Measurements from ENCODE around the gene ELOVL5.
"Not testable (repeated sequence)": the region's sequence is repeated elsewhere in the genome, so short reads cannot be mapped to it uniquely, and the experiment has no call there.

The ELOVL5 gene

GRCh38 chr6:53353624-53354023, 4.9 kb upstream of the ELOVL5 start:
- H3K4me1 Mint-ChIP-seq = peaks cover 19% of the 10 kb centered on the region
- H3K27me3 Mint-ChIP-seq = no peaks in the 10 kb centered on the region
- no peak overlapping the region for H3K27ac Mint-ChIP-seq (ENCODE audit: low read depth)
- peaks cover 6% of the 10 kb centered on the region for H3K36me3 Mint-ChIP-seq (ENCODE audit: insufficient read depth)
- no peak overlapping the region for H3K4me3 Mint-ChIP-seq
- ATAC-seq (replicated peaks; ENCODE audit: extremely low read depth, poor library complexity, severe bottlenecking) = no peak
- no peaks in the 10 kb centered on the region for H3K9me3 Mint-ChIP-seq
- DNase-seq (ENCODE audit: low spot score in 2 of 2) = no peak

GRCh38 chr6:53352360-53352759, 3.6 kb upstream of the ELOVL5 start:
- no peaks in the 10 kb centered on the region for H3K9me3 Mint-ChIP-seq
- H3K36me3 Mint-ChIP-seq (ENCODE audit: insufficient read depth) = peaks cover 17% of the 10 kb centered on the region
- H3K27me3 Mint-ChIP-seq = no peaks in the 10 kb centered on the region
- no peak for DNase-seq (ENCODE audit: low spot score in 2 of 2)
- no peak overlapping the region for H3K4me3 Mint-ChIP-seq
- H3K27ac Mint-ChIP-seq (ENCODE audit: low read depth) = no peak overlapping the region
- ATAC-seq (replicated peaks; ENCODE audit: extremely low read depth, poor library complexity, severe bottlenecking) = no peak
- H3K4me1 Mint-ChIP-seq = peaks cover 13% of the 10 kb centered on the region

- Mint-ChIP-seq H3K4me1 (peaks cover 42% of the 10 kb centered on the region), H3K27me3 (no peaks in the 10 kb centered on the region), H3K27ac (ENCODE audit: low read depth) (peak overlapping the region; percentile 97), H3K4me3 (peak overlapping the region; percentile 91), H3K36me3 (ENCODE audit: insufficient read depth) (peaks cover 34% of the 10 kb centered on the region), H3K9me3 (no peaks in the 10 kb centered on the region)
- ATAC-seq (replicated peaks; ENCODE audit: extremely low read depth, poor library complexity, severe bottlenecking) = no peak
- no peak for DNase-seq (ENCODE audit: low spot score in 2 of 2)
Measured at GRCh38 chr6:53349209-53349693, 501 bp upstream of the ELOVL5 start.

- Mint-ChIP-seq H3K4me1 (peaks cover 55% of the 10 kb centered on the region), H3K36me3 (ENCODE audit: insufficient read depth) (peaks cover 37% of the 10 kb centered on the region), H3K9me3 (no peaks in the 10 kb centered on the region), H3K27ac (ENCODE audit: low read depth) (peak overlapping the region; percentile 97), H3K27me3 (no peaks in the 10 kb centered on the region), H3K4me3 (peak overlapping the region; percentile 91)
- ATAC-seq (replicated peaks; ENCODE audit: extremely low read depth, poor library complexity, severe bottlenecking) = peak; percentile 15
- peak in 1 of 2 donors; percentile 38 for DNase-seq (ENCODE audit: low spot score in 2 of 2)
Measured at GRCh38 chr6:53347921-53348370, 804 bp downstream of the ELOVL5 start.

- Mint-ChIP-seq H3K4me1 (peaks cover 60% of the 10 kb centered on the region), H3K4me3 (peak overlapping the region; percentile 91), H3K27ac (ENCODE audit: low read depth) (peak overlapping the region; percentile 97), H3K27me3 (no peaks in the 10 kb centered on the region), H3K9me3 (no peaks in the 10 kb centered on the region), H3K36me3 (ENCODE audit: insufficient read depth) (peaks cover 37% of the 10 kb centered on the region)
- ATAC-seq (replicated peaks; ENCODE audit: extremely low read depth, poor library complexity, severe bottlenecking) (peak; percentile 8), DNase-seq (ENCODE audit: low spot score in 2 of 2) (no peak)
Measured at GRCh38 chr6:53347250-53347920, 1.4 kb downstream of the ELOVL5 start.

GRCh38 chr6:53346049-53346448, 2.7 kb downstream of the ELOVL5 start:
- Mint-ChIP-seq H3K4me3 (peak overlapping the region; percentile 91), H3K4me1 (peaks cover 74% of the 10 kb centered on the region), H3K36me3 (ENCODE audit: insufficient read depth) (peaks cover 37% of the 10 kb centered on the region), H3K27ac (ENCODE audit: low read depth) (peak overlapping the region; percentile 97)
- H3K27me3 Mint-ChIP-seq; DNase-seq (ENCODE audit: low spot score in 2 of 2); H3K9me3 Mint-ChIP-seq; ATAC-seq (replicated peaks; ENCODE audit: extremely low read depth, poor library complexity, severe bottlenecking): not testable (repeated sequence)

GRCh38 chr6:53344969-53345368, 3.8 kb downstream of the ELOVL5 start:
- peaks cover 81% of the 10 kb centered on the region for H3K4me1 Mint-ChIP-seq
- H3K27ac Mint-ChIP-seq (ENCODE audit: low read depth) = peak overlapping the region; percentile 75
- H3K27me3 Mint-ChIP-seq = no peaks in the 10 kb centered on the region
- H3K4me3 Mint-ChIP-seq = peak overlapping the region; percentile 39
- H3K36me3 Mint-ChIP-seq (ENCODE audit: insufficient read depth) = peaks cover 40% of the 10 kb centered on the region
- ATAC-seq (replicated peaks; ENCODE audit: extremely low read depth, poor library complexity, severe bottlenecking) (no peak), DNase-seq (ENCODE audit: low spot score in 2 of 2) (no peak)
- no peaks in the 10 kb centered on the region for H3K9me3 Mint-ChIP-seq

GRCh38 chr6:53343092-53343491, 5.7 kb downstream of the ELOVL5 start:
- H3K27me3 Mint-ChIP-seq = no peaks in the 10 kb centered on the region
- ATAC-seq (replicated peaks; ENCODE audit: extremely low read depth, poor library complexity, severe bottlenecking) (no peak), DNase-seq (ENCODE audit: low spot score in 2 of 2) (no peak)
- peaks cover 89% of the 10 kb centered on the region for H3K4me1 Mint-ChIP-seq
- H3K9me3 Mint-ChIP-seq = no peaks in the 10 kb centered on the region
- peaks cover 32% of the 10 kb centered on the region for H3K36me3 Mint-ChIP-seq (ENCODE audit: insufficient read depth)
- peak overlapping the region; percentile 68 for H3K27ac Mint-ChIP-seq (ENCODE audit: low read depth)
- H3K4me3 Mint-ChIP-seq = peak overlapping the region; percentile 39

- DNase-seq (ENCODE audit: low spot score in 2 of 2) (no peak), ATAC-seq (replicated peaks; ENCODE audit: extremely low read depth, poor library complexity, severe bottlenecking) (no peak)
- Mint-ChIP-seq H3K9me3 (no peaks in the 10 kb centered on the region), H3K27ac (ENCODE audit: low read depth) (no peak overlapping the region), H3K27me3 (no peaks in the 10 kb centered on the region), H3K36me3 (ENCODE audit: insufficient read depth) (peaks cover 30% of the 10 kb centered on the region), H3K4me3 (no peak overlapping the region), H3K4me1 (peaks cover 93% of the 10 kb centered on the region)
Measured at GRCh38 chr6:53342217-53342616, 6.5 kb downstream of the ELOVL5 start.

- Mint-ChIP-seq H3K4me3 (no peak overlapping the region), H3K9me3 (no peaks in the 10 kb centered on the region), H3K27me3 (no peaks in the 10 kb centered on the region), H3K4me1 (peaks cover 91% of the 10 kb centered on the region), H3K27ac (ENCODE audit: low read depth) (no peak overlapping the region), H3K36me3 (ENCODE audit: insufficient read depth) (peaks cover 31% of the 10 kb centered on the region)
- ATAC-seq (replicated peaks; ENCODE audit: extremely low read depth, poor library complexity, severe bottlenecking) = no peak
- no peak for DNase-seq (ENCODE audit: low spot score in 2 of 2)
Measured at GRCh38 chr6:53340536-53340935, 8.2 kb downstream of the ELOVL5 start.

- DNase-seq (ENCODE audit: low spot score in 2 of 2) (no peak), ATAC-seq (replicated peaks; ENCODE audit: extremely low read depth, poor library complexity, severe bottlenecking) (no peak)
- Mint-ChIP-seq H3K4me1 (peaks cover 93% of the 10 kb centered on the region), H3K9me3 (no peaks in the 10 kb centered on the region), H3K27me3 (no peaks in the 10 kb centered on the region), H3K4me3 (no peak overlapping the region), H3K27ac (ENCODE audit: low read depth) (peak overlapping the region; percentile 88), H3K36me3 (ENCODE audit: insufficient read depth) (peaks cover 30% of the 10 kb centered on the region)
Measured at GRCh38 chr6:53339424-53339823, 9.3 kb downstream of the ELOVL5 start.

GRCh38 chr6:53338304-53338703, 10.4 kb downstream of the ELOVL5 start:
- Mint-ChIP-seq H3K4me3 (no peak overlapping the region), H3K9me3 (no peaks in the 10 kb centered on the region), H3K36me3 (ENCODE audit: insufficient read depth) (peaks cover 26% of the 10 kb centered on the region), H3K27ac (ENCODE audit: low read depth) (peak overlapping the region; percentile 100), H3K4me1 (peaks cover 84% of the 10 kb centered on the region), H3K27me3 (no peaks in the 10 kb centered on the region)
- no peak for ATAC-seq (replicated peaks; ENCODE audit: extremely low read depth, poor library complexity, severe bottlenecking)
- DNase-seq (ENCODE audit: low spot score in 2 of 2) = no peak

- Mint-ChIP-seq H3K27ac (ENCODE audit: low read depth) (peak overlapping the region; percentile 100), H3K9me3 (no peaks in the 10 kb centered on the region), H3K36me3 (ENCODE audit: insufficient read depth) (peaks cover 30% of the 10 kb centered on the region), H3K4me1 (peaks cover 84% of the 10 kb centered on the region), H3K27me3 (no peaks in the 10 kb centered on the region), H3K4me3 (peak overlapping the region; percentile 85)
- no peak for ATAC-seq (replicated peaks; ENCODE audit: extremely low read depth, poor library complexity, severe bottlenecking)
- DNase-seq (ENCODE audit: low spot score in 2 of 2) = no peak
Measured at GRCh38 chr6:53336070-53336469, 12.7 kb downstream of the ELOVL5 start.

All from central memory CD8-positive, alpha-beta T cell (primary cell).